ENCODE results near the gene CHRNB2.
"Not testable (repeated sequence)": the region's sequence is repeated elsewhere in the genome, so short reads cannot be mapped to it uniquely, and the experiment has no call there.

CHRNB2 gene, protein sequence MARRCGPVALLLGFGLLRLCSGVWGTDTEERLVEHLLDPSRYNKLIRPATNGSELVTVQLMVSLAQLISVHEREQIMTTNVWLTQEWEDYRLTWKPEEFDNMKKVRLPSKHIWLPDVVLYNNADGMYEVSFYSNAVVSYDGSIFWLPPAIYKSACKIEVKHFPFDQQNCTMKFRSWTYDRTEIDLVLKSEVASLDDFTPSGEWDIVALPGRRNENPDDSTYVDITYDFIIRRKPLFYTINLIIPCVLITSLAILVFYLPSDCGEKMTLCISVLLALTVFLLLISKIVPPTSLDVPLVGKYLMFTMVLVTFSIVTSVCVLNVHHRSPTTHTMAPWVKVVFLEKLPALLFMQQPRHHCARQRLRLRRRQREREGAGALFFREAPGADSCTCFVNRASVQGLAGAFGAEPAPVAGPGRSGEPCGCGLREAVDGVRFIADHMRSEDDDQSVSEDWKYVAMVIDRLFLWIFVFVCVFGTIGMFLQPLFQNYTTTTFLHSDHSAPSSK

DNA sequence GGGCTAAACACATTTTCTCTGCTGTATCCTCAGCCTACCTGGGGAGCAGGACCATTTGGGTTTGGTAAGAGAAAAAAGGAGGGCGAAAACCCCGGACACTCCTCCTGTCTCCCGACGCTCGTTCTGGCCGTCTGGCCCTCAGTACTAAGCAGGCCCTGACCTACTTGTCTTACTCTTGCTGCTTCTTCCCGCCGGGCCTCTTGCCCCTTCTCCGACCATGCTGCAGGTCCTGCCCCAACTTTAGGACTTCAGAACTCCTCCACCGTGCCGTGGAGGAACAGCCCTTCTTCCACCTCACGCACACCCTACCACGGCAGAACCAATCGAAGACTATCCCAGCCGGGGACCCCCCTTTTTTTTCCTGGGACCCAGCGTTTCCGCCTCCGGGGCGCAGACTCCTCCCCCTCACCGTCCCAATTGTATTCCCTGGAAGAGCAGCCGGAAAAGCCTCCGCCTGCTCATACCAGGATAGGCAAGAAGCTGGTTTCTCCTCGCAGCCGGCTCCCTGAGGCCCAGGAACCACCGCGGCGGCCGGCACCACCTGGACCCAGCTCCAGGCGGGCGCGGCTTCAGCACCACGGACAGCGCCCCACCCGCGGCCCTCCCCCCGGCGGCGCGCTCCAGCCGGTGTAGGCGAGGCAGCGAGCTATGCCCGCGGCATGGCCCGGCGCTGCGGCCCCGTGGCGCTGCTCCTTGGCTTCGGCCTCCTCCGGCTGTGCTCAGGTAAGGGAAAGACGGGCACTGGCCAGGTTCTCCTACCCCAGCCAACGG lies at the start of gene CHRNB2:
TSS of gene CHRNB2 (plus strand) at position 393 of the 771 bp plus-strand sequence. CDS start at position 660, 267 bp downstream.
- DNase-seq = peak; percentile 75

DNA sequence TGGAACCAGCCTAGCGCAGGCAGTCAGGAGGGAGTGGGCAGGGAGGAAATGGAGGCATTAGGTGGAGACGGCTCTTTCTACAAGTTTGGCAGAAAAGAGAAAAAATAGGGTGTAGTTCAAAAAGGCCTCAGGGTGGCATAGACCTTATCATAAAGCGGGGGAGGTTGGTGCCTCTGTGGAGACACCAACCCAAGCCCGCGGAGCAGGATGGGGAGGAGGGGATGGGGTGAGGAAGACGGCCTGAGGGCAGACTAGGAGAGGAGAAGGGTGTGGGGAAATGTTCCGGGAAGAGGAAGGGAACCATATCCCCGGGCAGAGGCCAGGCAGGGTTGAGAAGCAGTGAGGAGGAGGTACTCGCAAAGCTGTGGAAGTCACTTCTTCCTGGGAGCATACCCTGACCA lies 48.0 kb upstream of the CHRNB2 start:
- peak; percentile 51 for DNase-seq

DNA sequence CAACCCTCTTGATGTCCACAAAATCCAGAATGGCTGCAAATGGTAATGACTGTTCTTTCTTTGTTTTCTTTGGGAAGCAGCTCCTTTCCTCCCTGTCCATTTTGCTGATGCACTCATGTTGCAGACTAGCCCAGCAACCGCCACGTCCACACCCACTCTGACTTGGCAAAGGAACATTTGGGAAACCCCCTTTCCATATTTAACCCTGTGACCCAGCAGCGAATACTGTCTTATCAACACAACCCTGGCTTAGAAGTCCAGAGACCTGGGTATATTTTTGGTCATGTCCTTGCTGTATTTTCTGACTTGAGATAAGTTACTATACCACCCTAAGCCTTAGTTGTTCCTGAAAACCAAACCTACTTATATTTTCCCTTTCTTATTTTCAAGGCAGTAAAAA lies 47.2 kb upstream of the CHRNB2 start:
- DNase-seq = peak; percentile 40

DNA sequence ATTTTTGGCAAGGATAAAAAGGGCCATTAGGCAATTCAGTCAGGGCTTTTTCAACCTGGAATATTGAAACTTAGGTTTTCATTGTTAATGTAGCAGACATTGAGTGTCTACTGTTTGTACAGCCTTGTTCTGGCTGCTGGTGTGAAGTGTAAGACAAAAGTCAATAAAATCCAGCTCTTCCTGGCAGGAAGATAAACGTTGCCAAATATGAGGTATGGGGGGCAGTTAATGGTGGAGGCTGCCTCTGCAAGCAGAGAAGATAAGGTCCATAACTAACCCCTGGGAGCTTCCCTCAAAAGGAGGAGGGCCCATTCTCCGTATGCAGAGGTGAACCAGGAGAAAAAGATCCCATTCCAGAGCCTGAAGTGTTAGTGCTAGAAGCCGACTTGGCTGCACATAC lies 45.9 kb upstream of the CHRNB2 start:
- no peak for DNase-seq

DNA sequence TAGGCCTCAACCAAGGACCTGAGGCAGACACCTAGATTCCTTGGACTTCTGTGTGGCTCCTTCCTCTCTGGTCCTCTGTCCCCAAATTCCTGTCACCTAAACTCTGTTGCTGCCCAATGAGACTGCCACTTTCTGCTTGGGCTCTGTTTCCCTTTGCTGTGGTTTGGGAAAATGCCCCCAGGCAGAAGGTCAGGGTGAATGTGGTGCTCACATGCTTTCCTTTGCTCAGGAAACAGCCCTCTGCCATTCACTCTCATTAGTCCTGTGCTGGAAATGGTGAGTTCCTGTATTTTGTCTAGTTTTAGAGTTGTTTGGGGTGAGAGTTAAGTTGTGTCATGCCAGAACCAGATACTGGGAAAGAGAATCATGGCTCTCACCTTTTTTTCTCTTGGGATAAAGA lies 42.7 kb upstream of the CHRNB2 start:
- no peak for DNase-seq

DNA sequence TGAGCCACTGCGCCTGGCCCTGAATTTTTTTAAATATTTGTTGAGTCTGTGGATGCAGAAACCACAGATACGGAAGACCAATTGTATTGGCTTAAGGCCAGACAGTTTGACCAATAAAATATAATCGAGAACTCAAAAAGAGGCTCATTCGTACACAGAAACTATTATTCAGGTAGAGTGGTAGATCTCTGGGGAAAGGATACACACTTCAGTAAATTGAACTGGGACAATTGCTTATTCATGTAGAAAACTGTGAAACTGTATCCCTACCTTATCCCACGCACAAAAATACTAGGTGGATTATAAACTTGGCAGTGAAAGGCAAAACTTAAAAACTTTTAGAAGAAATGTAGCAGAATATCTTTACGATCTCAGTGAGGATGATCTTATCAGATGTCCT lies 40.4 kb upstream of the CHRNB2 start:
- DNase-seq = no peak

DNA sequence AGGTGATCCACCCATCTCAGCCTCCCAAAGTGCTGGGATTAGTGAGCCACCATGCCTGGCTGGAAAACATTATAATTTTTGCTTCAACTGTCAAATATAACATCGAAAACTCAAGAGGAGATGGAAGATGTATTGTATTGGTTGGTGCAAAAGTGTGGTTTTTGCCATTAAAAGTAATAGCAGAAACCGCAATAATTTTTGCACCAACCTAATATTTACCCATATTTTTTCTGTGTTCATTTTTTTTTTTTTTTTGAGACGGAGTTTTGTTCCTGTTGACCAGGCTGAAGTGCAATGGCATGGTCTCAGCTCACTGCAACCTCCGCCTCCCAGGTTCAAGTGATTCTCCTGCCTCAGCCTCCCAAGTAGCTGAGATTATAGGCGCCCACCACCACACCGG lies 38.3 kb upstream of the CHRNB2 start:
- no peak for DNase-seq

DNA sequence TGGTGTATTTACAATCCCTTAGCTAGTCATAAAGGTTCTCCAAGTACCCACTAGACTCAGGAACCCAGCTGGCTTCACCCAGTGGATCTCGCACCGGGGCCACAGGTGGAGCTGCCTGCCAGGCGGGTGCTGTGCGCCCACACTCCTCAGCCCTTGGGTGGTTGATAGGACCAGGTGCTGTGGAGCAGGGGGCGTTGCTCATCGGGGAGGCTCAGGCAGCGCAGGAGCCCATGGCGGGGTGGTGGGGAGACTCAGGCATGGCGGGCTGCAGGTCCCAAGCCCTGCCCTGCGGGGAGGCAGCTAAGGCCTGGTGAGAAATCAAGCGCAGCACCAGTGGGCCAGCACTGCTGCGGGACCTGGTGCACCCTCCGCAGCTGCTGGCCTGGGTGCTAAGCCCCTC lies 35.6 kb upstream of the CHRNB2 start:
- DNase-seq = not testable (repeated sequence)

DNA sequence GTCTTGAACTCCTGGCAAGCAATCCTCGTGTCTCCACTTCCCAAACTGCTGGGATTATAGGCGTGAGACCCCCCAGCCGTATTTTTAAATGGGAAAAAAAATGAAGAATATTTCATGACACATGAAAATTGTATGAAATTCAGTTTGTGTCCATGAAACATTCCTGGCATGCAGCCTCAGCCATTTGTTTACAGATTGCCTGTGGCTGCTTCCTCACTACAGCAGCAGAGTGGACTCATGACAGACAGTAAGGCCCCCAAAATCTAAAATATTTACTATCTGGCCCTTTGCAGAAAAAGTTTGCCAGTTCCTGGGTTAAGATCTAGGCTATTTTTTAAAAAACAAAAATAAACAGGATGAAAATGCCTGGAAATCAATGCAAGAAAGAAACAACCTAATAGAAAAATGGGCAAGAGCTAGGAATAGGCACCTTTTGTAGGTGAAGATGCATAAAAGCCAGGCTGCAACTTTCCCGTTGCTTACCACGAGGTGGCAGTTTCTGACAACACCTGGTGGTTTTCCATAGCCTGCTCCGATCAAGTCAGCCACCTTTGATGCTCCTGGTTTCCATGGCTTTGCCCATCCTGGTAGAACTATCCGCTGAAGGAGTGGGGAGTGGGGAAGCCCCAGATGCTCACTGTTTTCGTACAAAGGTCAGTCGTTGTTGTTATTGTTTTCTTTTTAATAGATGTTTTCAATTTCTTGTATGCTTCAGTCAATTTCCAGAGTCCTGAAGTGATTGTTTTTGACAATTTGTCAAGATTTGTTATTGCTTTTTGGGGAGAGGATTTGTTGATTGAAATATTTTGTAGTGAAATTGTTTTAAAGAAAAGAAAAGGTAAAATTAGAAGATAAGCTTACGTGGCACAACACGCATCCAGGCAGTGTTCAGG lies 33.4 kb upstream of the CHRNB2 start:
- peak; percentile 24 for DNase-seq

DNA sequence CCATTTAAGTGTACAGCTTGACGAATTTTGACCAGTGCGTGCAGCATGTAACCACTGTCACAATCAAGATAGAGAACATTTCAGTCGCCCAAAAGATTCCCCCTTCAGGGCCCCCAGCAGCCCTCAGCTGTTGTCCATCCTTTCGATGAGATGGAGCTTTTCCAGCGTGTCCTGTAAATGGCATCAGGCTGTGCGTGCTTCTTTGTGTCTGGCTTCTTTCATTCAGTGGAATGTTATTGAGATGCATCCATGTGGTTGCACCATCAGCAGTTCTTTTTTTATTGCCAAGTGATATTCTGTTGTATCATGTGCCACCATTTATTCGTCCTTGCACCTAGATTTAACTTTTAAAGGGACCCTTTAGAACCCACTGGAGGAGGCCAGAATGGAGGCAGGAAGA lies 31.0 kb upstream of the CHRNB2 start:
- DNase-seq = no peak

DNA sequence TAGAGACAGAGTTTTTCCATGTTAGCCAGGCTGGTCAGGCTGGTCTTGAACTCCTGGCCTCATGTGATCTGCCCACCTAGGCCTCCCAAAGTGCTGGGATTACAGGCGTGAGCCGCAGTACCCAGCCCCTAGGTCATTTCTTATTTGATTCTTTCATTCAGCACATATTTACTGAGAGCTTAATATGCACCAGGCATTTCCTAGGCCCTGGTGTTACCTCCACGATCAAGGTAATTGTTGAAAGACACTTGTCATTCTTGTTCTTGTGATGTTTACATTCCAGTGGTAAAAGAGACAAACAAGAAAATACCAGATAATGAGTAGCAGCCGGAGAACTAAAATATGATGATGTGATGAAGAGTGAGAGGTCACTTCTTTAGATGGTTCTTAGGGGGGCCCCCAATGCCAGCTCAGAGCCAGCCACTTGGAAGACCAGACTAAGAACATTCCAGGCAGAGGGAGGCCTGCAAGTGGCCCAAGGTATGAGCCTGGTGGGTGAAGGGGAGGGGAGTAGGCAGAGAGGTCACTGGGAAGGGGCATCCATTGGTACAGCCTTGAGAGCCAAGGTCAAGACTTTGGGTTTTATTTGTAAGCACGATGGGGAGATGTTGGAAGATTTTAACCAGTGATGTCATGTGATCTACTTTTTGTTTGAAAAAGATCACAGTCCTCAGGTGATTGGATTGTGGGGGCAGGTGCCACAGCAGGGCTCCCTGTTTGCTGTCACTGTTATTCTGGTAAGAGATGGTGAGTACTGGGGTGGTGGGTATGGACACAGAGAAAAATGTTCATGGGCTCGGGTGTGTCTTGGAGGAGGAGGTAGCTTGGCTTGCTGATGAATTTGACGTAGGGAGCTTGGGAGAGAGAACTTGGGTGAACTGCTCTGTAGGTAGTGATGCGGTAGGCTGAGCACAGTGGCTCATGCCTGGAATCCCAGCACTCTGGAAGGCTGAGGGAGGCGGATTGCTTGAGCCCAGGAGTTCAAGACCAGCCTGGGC lies 27.8 kb upstream of the CHRNB2 start:
- no peak for DNase-seq

DNA sequence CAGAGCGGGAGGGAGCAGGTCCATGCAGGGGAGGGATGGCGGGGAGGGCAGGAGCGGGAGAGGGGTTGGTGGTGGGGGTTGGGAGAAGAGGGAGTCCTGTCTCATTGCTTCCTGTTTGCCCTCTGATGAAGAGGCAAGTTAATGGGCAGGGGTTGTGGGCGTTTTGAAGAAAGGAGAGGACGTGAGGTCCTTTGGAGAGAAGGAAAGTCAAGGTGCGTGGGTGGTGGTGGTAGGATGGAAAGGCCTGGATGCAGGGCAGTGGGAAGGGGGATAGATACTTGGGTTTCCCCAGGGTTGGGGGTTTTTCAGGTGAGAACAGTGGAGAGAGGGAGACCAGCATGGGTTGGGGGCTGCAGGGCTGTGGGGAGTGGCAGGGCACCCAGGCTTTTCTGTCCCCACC lies 26.3 kb upstream of the CHRNB2 start:
- no peak for DNase-seq

DNA sequence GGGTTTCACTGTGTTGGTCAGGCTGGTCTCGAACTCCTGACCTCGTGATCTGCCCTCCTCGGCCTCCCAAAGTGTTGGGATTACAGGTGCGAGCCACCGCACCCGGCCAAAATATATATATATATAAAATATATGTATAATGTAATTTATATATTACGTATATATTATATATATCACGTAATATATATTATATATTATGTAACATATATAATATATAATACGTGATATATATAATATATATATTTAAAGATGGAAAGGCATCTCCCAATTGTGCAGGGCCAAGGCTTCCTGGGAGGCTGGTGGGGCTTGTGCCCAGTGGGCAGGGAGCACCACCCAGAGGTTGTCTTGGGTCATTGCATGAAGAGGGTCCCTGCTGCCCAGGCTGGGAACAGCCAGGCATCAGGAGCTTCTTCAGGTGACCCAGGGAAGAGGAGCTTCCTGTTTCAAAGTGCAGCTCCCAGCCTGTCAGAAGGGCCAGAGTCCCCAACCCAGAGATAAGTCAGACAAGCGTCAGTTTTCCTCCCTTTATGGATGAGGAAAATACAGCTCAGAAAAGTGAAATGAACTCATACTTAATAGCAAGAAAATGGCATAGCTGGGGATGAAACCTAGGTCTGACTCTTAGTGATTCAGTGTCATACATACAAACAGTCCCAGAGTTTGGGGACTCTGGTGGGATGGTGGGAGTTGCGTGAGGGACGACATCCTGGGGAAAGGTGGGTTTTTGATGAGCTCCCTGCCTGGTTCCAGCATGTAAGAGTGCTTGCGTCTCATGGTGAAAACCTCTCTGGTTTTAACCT lies 21.1 kb upstream of the CHRNB2 start:
- DNase-seq = peak; percentile 53

DNA sequence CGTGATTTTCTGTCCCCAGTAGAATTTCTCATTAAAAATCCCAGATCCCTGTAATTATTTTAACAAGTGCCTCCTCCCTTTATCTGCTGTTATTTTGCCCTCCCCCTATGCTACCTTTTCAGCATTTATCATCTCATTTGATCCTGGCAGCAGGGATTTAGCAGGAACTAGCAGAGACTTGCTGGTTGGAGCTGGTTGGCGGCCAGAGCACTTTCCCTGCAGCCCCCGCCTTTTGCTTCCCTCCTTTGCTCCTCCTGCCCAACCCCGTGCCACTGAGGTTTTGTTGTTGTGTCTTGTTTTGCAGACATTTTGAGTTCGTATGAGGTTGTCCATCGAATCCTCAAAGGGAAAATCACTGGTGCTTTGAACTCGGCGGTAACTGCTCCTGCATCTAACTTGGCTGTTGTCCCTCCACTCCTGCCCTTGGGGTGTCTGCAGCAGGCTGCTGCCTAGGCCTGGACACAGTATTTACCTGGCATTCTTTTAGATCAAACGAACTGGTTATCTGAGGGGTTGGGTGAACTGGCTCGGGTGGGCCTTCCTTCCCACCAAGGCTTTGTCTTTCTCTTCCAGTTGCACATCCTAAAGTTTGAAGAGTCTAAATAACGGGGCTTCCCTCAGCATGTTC lies 20.4 kb upstream of the CHRNB2 start:
- DNase-seq = no peak

DNA sequence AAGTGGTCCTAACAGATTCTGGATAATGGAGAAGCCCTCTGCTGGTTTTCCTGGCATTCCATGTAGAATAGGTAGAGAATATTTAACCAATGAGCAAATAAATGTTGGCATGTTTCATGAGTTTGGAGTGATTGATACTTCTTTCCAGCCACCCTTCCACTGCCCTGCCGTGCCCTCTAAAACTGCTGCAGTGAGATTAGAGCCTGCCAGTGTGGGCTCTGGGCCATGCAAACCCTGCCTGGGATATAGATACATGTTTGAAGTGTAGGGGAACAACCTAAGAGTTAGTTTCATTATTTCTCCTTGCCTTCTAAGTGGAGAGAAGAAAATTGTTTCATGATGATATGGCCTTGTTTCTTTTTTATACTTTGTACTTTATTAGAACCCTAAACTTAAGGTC lies 19.6 kb upstream of the CHRNB2 start:
- no peak for DNase-seq

DNA sequence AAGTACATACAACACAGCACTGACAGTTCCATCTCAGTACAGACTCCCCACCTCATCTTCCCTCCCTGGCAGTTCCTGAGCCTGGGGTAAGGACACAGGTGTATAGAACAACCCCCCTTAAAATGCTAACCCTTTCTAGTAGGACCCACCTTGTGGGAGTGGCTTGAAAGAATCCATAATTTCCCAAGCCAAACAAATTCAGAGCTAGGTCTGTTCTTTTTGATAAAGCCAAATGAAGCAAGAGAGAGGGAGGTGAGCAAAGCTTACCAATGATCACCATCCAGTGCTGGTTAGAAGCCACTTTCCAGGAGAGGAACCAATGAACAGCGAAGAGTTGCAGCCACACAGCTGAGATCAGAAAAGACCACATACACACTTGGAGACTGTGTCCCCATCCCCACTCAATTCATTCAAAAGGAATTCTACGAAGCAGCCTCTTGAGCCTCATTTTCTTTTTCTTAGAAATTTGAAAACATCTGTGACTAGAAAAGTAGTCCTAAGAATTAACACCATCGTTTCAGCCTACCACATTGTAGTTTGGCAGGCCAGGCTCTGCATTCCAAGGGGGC lies 18.3 kb upstream of the CHRNB2 start:
- no peak for DNase-seq

DNA sequence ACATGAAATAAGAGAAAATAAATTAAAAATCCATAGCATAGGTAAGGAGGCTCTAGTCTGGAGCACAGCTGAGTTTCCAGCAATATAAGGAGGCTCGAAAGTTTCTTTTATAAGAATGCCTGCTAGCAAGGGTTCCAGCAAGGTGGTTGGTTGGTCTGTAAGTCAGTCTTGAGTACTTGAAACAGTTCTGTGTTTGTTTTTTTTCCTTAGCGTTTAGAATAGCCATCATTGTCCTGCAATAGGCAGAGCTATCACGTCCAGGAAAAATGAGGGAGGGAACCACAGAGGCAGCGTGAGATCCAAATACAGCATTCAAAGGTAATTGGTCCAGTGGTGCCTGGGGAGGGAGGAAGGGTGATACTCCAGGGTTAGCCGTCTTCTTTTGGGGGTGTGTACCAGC lies 17.5 kb upstream of the CHRNB2 start:
- no peak for DNase-seq

DNA sequence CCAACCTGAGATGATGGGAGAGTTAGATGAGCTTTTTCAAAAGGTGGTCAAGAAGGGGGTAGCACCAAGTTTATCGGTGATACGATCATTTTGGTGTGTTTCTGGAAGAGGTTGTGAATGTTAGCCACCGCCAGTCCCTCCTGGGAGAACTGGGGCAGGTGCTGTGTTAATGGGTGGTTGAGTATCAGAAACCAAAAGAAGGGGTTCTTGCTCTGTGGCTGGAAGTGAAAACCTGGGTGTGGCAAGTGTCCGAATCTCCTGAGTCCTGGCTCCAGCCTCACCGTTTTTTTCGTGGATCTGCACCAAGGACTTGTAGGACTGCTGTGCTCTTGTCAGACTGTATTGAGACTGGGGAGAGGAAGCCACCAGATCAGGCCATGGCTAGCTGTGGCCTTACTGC lies 16.9 kb upstream of the CHRNB2 start:
- DNase-seq = no peak

DNA sequence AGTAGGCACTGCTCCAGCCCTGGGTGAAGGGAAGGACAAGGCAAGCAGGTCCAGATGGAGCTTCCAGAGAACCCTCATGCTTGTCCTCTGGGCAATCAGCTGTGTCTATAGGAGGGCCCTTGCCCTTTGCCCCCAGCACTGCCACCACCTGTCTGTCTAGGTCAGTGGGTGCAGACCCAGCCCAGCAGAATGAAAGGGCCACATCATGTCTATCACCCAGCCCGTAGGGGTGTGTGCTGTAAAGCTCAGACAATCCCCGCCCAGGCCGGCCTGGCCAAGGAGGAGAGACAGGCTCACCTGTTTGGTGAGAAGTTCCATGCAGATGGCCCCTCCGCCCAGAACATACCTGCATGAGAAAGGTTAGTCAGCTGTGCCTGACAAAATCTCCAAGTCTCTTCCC lies 16.1 kb upstream of the CHRNB2 start:
- DNase-seq = no peak

DNA sequence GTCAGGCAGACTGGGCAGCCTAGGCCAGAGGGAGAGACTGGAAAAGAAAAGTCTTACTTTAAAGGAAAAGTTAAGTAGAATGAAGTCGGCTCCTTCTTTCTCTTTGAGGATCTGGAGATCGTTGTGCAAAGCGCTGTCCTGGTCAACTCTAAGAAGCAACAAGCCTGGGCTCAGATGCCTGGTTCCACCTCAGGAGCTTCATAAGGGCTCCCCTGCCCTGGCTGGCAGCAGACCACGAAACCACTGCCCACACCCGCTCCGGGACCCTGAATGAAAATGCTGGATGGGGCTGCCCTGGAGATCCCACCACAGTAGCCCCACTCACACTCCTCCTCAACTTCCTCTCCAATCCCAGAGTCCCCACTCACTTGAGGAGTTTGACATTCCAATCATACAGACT lies 15.5 kb upstream of the CHRNB2 start:
- no peak for DNase-seq
